LNCAP (cell line): Measurements from ENCODE around the gene PQBP1.

Source experiments
- TF ChIP-seq, protein P1 (sequence below): fragments of 450-650 bp; IDR thresholded peaks from 2 replicates; pipeline ENCODE4 v1.5.1; 2017; ENCODE audit warnings: mild to moderate bottlenecking

Gene PQBP1, protein sequence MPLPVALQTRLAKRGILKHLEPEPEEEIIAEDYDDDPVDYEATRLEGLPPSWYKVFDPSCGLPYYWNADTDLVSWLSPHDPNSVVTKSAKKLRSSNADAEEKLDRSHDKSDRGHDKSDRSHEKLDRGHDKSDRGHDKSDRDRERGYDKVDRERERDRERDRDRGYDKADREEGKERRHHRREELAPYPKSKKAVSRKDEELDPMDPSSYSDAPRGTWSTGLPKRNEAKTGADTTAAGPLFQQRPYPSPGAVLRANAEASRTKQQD

DNA sequence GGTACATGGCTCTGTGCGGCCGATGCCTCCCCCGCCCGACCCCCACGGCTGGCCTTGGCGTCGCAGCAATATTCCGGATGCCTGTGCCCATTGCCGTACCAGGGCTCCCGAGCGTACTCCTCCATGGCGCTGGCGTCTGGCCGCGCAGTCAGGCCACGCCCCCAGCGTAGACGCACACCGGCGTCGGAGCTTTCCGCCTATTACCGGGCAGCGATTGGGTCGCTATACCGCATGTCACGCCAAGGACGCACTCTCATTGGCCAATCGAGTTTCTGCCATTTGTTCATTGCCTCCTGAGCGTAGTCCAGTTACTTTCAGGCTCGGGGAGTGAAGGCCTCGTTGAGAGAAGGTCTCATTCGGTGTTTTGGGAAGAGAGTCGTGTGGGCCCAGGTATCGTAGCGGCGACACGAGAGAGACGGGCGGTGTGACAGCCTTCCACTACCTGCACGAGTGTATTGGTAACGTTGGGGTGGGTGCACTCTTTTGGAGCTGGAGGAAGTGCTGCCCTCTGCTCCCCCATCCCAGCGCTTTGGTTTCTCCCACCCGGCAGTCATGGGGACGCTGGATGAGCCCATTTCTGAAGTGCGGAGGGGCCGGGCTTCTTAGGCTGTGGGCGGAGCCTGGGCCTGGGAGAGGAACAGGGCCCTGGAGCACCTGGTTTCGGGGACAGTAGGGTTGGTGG, at the start of gene PQBP1, which contains the start of gene TIMM17B:
TSS of gene PQBP1 (plus strand) at position 306 of the 682 bp plus-strand sequence. CDS start 580 bp downstream, outside the sequence.
TSS of gene TIMM17B (minus strand) at position 144 of the 682 bp plus-strand sequence. CDS start at position 125, 19 bp downstream.
- TF ChIP-seq, protein P1, sequence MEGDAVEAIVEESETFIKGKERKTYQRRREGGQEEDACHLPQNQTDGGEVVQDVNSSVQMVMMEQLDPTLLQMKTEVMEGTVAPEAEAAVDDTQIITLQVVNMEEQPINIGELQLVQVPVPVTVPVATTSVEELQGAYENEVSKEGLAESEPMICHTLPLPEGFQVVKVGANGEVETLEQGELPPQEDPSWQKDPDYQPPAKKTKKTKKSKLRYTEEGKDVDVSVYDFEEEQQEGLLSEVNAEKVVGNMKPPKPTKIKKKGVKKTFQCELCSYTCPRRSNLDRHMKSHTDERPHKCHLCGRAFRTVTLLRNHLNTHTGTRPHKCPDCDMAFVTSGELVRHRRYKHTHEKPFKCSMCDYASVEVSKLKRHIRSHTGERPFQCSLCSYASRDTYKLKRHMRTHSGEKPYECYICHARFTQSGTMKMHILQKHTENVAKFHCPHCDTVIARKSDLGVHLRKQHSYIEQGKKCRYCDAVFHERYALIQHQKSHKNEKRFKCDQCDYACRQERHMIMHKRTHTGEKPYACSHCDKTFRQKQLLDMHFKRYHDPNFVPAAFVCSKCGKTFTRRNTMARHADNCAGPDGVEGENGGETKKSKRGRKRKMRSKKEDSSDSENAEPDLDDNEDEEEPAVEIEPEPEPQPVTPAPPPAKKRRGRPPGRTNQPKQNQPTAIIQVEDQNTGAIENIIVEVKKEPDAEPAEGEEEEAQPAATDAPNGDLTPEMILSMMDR: no peak

DNA sequence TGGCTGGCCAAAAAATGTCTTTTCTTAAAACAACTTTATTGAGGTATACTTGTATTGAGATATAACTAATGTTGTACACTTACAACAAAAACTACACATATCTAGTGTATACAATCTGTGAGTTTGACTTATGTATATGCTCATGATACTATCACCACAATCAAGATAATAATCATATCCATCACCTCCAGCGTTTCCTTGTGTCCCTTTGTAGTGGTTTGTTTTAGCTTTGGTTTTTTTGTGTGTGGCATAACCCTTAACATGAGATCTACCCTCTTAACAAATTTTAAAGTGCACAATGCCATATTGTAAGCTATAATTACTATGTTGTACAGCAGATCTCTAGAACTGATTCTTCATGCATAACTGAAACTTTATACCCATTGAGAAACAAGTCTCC, 48.9 kb upstream of the PQBP1 start:
- TF ChIP-seq, protein P1: no peak

DNA sequence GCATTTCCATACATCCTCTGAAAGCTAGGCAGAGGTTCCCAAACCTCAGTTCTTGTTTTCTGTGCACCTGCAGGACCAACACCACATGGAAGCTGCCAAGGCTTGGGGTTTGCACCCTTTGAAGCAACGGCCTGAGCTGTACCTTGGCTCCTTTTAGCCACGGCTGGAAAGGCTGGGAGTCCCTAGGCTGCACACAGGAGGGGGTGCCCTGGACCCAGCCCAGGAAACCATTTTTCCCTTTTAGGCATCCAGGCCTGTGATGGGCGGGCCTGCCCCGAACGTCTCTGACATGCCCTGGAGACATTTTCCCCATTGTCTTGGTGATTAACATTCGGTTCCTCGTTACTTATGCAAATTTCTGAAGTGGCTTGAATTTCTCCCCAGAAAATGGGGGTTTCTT, 44.9 kb upstream of the PQBP1 start:
- TF ChIP-seq, protein P1: no peak

DNA sequence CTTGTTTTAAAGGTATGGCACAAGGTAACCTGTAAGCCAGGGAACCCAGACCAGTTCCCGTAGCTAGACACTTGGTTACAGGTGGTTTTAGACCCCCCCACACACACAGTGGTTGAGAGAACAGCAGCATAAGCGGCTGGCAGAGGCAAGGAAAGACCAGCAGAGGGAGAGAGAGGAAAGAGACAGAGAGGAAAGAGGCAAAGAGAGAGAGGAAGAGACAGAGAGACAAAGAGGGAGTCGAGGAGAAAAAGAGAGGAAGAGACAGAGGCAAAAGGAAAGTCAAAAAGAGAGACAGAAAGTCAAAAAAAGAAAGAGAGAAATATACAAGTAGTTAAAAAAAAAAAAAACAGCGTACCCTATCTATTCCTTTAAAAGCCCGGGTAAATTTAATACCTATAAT, 42.8 kb upstream of the PQBP1 start:
- TF ChIP-seq, protein P1: no peak

DNA sequence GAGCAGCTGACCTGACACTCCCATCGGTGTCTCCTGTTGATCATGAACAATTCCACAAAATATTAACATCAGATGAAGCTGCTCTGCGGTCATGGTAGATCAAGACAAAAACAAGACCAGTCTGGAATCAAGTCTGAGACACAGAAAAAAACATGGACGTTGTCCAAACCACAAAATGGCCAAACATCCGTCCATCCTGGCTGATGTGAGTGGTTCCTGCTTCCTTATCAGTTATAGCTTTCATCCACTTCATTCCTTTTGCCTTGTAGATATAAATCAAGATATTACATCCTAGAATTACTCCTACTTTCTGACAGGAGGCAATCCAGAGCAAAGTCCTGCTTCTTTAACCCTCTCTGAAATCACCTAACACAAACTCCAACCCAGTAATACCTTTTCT, 33.5 kb upstream of the PQBP1 start:
- TF ChIP-seq, protein P1: no peak

DNA sequence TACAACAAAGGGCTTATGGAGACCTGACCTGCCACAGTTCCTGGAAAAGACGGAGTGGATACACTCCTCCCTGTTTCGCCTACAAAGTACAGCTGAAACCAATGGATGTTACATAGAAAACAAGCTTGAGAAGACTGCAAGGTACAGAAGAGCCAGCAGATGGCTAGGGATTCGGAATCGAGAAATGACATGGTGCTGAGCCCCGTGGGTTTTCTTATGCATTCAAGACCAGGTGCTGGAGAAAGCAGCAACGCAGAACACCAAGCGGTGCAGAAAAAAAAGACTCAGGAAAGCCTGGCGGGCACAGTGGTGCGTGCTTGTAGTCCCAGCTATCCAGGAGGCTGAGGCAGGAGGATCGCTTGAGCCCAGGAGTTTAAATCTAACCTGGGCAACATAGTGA, 14.0 kb upstream of the PQBP1 start:
- TF ChIP-seq, protein P1: no peak

DNA sequence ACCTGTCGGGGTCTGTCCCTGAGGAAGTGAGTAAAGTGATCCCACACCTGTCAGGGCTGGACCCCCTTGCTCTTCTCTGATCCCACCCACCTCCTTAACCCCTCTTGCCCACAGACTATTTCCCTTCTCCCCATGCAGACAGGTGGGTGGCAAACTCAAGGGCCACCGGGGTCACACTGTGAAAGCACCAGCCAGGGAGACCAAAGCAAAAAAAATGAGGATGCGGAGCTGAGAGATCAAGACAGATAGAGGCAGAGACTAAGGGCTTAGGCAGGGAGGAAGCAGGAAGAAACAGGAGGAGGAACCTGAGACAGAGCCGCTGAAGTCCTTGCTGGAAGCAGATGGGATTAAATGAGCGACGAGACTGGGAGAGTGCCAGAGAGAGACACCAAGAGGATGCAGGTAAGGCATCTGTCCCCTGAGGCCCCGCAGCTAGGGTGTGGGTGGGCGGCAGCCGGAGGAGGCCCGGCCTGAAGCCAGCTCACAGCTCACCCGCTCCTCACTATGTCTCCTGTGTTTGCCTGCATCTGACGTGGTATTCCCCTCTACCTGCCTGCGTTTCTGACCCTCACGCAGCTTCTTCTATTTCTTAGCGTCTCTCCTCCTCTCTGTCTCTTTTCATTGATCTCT, 7.3 kb upstream of the PQBP1 start:
- TF ChIP-seq, protein P1: no peak
